Stimulated activated CD8-positive, alpha-beta memory T cell treated with anti-CD3 and anti-CD28 coated beads, Interleukin-4, amount 100 ng/mL, for 24 hours (primary cell): ENCODE data around the gene LTA.
"Not testable (repeated sequence)": the region's sequence is repeated elsewhere in the genome, so short reads cannot be mapped to it uniquely, and the experiment has no call there.

Experiments used
- DNase-seq: peaks from one replicate; pipeline ENCODE4 v3.0.0-alpha.2; 2020; ENCODE audit warnings: low read depth

The LTA gene

DNA sequence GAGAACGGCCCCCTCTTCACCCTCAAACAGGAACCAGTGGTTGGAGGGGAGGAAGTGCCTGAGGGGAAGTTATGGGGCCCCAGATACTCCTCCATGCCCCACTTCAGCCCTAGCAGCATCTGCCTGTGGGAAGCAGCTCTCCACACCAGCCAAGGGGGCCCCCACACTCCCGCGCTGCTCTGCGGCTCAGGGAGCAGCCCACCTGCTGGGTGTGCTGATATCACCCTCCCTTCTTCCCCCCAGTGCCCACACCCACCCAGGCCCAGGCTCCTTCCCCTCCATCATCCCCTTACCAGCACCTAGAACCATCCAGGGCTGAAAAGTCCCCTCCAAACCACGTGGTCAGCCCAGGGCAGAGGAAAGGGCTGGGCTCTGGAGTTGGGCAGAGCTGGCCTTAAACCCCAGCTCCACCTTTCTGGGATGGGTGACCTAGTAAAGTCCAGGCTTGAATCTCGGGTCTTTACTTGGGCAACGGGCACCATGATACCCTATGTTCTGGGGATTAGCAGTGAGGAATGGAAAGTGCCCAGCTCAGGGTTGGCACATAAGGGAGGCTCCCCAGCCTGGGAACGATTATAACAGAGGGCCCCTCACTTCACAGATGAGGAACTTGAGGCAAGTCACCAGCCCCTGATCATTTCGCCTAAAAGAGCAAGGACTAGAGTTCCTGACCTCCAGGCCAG lies 14.7 kb downstream of the LTA start:
- DNase-seq: no peak

DNA sequence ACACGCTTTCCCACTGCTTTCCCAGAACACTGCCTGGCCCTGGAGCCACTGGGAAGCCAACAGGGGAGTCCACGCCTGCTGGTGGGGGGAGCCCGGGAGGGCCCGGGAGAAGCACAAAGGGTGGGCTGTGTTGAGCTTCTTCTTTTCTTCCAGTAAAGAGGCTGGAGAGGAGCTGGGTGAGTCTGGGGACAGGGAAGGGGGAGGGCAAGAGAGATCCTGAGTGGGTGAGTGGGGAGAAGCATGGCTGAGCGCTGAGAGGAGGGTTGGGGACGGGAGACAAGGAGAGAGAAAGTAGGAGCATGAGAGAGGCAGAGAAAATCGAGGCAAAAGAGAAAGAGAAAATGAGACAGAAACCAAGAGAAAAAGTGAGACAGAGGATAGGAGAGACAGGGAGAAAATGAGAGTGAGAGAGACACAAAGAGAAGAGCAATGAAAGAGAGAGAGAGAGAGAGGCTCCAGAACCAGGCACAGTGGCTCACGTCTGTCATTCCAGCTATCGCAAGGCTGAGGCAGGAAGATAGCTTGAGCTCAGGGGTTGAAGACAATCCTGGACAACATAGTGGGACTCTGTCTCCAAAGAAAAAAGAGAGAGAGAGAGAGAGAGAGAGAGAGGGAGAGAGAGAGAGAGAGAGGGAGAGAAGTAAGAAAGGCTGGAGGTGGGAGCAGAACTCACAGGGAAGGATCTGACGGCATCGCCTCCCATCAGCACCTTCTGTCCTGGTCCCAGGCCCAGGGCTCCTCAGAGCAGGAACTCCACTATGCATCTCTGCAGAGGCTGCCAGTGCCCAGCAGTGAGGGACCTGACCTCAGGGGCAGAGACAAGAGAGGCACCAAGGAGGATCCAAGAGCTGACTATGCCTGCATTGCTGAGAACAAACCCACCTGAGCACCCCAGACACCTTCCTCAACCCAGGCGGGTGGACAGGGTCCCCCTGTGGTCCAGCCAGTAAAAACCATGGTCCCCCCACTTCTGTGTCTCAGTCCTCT lies 16.0 kb downstream of the LTA start:
- DNase-seq: no peak

DNA sequence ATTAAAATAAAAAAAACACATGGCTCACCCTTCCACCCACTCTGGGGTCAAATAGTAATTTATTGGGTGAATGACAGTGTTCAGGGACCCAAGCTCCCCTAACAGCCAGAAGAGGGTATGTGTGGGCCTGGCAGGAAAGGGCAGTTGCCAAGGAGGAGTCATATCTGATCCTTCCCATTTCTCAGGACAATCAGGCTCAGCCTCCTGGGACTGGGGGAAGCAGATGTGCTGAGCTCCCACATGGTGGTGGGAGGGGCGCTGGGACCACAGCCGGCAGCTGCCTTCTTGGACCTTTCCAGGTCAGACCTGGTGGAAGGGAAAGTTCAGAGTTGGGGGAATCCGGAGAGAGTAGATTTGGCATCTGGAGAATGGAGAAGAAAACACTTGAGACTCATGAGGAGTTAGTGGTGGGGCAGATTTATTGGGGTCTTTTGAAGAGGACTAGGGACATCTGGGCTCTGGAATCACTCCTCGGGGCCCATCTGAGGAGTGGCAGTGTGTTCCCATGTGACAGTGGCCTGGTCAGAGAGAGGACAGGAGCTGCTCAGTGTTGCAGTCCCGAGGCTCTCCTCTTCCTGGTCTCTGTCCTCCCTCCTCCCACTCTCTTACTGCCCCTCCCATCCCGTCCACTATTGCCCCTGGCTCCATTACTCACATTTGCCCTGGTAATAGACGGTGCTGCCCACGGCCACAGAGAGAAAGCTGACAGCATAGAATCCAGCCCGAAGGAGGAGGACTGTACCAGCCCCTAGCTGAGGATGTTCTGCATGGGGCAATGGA lies 17.0 kb downstream of the LTA start:
- DNase-seq: no peak

DNA sequence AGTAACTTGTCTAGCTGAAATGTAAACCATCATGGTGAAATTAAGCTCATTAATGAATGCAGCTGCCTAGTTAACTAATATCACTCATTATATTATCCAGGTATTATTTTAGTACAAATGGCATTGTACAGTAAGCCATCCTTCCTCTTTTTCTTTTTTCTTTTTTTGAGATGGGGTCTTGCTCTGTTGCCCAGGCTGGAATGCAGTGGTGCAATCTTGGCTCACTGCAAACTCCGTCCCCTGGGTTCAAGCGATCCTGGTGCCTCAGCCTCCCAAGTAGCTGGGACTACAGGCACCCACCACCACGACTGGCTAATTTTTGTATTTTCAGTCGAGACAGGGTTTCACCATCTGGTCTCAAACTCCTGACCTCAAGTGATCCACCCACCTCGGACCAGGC lies 18.6 kb downstream of the LTA start:
- not testable (repeated sequence) for DNase-seq

DNA sequence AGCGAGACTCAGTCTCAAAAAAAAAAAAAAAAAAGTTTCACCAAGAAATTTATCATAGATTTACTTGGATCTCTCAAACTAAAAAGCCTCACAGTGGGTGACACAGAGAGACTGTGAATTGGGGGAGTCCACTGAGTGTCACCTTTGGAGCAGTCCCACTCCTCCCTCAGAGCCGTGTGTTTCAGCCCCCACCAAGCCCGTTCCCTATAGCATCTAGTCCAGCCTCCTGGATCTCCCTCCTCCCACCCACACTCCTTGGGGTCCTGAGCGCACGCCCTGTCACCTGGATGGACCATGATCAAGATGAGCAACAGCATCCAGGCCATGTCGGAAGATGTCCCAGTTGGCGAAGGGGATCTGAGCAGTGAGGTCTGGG lies 20.3 kb downstream of the LTA start:
- DNase-seq: no peak

DNA sequence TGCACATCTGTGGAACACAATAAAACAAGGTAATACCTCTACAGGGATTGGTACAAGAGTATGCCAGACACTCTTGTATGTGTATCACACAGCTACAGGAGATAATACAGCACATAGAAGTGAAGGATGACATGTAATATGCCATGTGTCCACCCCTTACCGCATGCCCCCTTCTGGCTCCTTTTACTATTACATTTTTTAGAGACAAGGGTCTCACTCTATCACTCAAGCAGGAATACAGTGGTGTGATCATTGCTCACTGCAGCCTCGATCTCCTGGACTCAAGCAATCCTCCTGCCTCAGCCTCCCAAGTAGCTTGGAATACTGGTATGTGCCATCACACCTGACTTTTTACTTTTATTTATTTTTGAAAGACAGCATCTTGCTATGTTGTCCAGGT lies 24.9 kb downstream of the LTA start:
- no peak for DNase-seq

DNA sequence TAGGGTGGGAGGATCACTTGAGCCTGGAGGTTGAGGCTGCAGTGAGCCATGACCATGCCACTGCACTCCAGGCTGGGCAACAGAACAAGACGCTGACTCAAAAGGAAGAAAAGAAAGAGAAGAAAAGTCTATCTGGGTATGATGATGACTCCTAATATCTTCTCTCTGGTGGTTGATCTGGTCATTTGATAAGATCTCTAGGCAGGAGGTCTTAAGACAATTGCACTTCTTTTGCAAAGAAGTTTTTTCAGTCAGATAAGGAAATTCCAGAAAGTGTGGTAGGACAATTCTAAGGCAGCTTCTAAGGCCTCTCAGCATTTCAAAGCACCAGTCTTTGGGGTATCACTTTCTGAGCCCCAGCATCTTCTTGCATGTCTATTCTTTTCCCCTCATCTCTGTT lies 35.2 kb downstream of the LTA start:
- DNase-seq: no peak

DNA sequence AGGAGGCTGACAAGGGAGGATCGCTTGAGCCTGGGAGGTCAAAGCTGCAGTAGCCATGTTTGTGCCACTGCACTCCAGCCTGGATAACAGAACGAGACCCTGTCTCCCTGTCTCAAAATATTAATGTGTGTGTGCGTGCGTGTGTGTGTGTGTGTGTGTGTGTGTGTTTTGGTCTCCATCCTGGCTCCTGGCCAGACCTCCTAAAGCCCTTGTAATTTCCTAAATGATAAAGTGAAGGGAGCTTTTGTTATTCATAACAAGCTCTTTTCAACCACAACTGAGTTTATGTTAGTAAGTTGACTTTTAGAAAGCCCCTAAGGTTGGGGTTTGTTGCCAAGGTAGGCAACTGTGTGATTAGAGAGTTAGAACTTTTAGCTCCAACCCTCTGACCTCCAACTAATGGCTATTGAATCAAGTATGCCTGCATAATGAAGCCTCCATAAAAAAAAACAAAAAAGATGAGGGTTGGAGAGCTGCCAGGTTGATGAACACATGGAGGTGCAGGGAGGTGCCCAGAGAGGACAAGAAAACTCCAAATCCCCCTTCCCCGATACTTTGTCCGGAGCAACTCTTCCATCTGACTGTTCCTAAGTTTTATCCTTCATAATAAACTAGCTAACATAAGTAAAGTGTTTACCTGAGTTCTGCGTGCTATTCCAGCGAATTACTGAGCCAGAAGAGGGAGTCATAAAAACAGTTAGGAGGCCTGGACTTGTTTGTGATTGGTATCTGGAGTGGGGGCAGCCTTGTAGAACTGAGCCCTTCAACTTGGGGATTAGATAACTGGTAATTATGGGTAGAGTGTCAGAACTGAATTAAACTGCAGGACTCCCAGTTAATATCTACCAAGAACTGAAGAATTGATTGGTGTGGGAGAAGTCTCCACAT lies 37.7 kb downstream of the LTA start:
- DNase-seq: no peak

DNA sequence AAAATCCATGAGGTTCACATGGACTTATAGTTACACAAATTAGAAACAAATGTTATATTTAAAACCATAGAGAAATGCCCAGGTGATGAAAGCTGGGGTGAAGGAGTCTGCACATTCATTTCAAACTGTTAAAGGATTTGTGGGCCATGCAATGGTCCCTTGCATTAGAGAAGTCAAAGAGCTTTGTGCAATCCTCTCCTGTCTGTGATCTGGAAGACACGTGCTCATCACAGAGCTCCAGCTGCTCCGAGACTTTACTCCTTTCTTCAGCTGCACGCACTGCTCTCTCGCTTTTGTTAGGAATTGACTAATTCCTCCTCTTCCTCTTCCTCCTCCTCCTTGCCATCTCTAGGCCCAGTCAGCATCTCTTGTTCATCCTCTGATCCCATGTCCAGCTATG lies 38.9 kb downstream of the LTA start:
- DNase-seq: no peak

DNA sequence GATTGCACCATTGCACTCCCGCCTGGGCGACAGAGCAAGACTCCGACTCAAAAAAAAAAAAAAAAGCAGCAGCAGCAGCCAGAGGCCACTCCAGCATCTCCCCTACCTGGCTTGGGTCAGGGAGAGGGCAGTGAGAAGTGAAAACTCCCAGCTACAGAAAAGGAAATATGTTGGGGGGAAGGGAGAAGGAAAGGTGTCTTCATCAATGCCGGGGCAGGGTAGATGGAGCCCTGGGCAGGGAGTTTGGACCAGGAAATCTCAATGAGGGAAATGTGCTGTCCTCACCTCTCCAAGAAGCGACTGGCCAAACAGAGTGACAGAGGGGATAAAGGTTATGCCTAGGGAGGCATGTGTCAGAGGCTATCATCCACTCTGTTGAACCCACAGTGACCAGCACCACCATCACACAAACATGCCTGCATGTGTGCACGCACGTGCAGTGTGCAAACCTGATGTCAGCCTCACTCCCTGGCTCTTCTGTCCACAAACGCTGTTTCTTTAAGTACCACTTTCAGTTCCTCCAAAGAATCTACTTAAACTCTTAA lies 42.1 kb downstream of the LTA start:
- DNase-seq: no peak

DNA sequence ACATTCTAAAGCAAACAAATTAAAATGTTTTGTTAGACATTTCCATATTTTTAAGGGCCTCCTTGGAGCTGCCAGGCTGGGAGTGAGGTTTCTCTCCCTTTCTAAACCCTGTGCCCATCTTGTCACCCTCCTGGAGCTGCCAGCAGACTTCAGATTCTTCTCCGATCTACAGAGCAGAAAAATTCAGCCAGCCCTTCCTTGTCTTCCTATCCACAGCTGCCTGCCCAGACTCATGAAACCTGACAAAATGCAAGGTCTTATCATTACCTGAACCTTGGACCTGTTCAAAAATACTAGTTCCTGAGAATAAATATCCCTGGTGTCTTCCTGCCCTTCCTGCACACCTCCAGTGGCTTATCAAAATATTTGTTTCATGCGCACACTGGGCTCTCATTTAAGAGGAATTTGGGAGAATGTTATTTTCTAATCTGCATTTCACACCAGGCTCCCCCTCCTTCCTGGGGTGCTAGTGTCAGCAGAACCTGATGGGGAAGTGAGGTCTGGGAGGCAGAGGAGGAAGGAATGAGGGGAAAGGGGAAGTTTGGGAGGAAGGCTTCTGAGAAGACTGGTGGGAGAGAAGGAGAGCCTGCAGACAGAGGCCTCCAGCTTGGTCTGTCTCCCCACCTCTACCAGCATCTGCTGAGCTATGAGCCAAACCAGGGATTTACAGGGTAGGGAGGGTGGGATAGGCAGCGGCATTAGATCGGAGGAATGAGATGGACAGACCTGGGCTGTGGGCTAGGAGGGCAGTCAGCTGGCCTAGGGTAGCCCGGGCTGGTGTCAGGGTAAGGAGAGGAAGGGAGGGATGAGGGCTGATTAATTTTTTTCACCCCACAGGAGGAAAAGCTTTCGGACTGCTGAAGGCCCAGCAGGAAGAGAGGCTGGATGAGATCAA lies 42.8 kb downstream of the LTA start, which contains the start of gene AIF1:
Gene AIF1 (plus strand): TSS at position 551 of the 895 bp plus-strand sequence. CDS start 96 bp downstream, at position 647.
- DNase-seq: no peak

DNA sequence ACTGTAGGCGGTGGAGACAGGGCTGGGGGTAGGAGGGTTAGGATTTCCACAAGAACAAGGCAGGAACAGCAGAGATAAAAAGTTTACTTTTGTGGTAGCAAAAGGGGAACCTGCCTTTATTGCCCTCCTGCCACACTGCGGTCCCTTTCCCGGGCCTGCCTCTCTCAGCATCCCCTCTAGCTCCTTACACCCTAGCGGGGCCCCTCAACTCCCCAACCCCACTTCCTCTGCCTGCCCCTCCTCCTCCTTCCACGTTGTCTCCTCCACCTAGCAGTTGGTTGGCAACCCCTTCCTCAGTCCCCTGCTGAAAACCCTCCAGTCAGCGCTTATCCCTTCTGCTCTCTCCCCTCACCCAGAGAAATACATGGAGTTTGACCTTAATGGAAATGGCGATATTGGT lies 43.7 kb downstream of the LTA start:
- no peak for DNase-seq

DNA sequence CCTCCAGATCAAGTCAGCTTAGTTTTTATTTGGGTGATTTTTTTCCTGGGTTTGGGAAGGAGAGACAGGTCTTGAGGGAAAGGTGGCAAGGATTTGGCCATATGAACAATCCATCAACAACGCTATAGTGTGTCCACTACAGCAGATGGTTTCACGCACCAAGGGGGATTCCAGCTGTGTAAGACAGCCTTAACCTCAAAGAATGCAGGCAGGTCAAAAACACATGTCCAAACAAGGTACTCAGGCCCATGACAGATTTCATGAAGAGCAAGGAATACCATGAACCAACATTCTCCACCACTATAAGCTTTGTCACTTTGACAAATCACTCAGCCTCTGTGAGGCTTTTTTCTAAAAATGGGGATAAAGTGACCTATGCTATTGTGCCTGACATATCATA lies 44.9 kb downstream of the LTA start:
- no peak for DNase-seq

DNA sequence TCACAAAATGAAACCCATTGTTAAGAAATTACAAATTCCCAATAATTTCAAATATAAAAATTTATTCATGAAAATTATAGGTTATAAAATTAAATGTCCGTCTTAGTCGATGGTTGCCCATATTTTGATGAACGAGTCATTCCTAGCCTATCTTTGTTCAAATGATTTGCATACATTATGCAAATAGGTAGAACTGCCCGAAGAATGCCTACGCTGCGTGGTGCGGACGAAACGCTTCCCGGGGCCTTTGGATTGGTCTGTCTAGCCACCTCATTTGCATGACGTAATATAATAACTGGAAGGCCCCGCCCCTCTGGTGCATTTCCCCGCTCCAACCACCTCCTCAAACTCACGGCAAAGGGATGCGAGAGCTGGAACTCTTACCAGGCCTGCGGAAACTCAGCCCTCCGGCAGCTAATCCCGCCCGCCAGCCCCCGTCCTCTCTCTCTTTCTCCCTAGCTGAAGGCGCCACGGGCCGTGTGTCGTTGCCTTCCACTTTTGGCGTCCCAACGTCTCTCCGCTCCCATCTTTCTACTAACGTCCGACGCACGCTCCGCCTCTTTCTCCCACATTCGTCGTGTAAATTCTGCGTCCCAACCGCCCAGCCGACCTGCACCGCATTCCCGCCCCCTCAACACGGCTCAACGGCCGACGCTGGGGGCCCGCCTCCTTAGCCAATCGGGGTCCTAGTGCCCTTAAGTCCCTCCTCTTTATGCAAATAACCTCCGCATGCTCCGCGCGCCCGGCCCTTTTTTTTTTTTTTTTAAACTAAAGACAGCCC lies 47.9 kb downstream of the LTA start:
- peak; percentile 95 for DNase-seq

DNA sequence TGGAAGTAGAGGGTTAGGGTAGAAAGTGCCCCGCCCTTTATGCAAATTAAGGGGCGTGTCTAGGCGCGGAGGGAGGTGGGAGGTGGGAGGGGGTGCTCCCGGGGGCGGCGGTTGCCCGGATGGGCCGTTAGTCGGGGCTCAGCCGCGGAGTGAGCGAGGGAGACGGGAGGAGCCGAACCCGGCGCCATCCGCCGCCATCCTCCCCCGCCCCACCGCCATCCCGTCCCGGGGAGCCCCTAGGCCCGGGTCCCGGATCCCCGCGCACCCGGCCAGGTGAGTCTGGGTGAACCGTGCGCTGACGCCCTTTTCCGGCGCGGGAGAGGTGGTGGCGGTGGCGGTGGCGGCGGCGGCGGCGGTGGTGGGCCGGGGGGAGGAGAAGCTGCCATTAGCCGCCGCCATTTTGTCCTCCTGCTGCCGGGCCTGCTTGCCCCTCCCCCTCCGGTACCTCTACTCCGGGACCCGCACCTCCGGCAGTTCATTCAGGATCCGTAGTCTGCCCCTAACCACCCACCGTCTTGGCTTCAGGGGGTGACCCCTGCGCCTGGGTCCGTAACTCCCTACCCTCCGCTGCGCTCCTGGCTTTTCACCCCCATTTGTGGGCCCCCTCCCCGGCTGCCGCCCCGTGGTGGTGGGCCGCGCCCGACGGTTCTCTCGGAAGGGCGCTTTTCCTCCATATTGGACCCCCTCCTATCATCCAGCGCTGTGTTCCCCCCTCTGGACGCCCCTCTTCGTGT lies 48.7 kb downstream of the LTA start, which contains the start of gene PRRC2A:
Gene PRRC2A (plus strand): TSS at position 130 of the 734 bp plus-strand sequence. CDS start 2,075 bp downstream, outside the sequence.
- DNase-seq: peak; percentile 75

DNA sequence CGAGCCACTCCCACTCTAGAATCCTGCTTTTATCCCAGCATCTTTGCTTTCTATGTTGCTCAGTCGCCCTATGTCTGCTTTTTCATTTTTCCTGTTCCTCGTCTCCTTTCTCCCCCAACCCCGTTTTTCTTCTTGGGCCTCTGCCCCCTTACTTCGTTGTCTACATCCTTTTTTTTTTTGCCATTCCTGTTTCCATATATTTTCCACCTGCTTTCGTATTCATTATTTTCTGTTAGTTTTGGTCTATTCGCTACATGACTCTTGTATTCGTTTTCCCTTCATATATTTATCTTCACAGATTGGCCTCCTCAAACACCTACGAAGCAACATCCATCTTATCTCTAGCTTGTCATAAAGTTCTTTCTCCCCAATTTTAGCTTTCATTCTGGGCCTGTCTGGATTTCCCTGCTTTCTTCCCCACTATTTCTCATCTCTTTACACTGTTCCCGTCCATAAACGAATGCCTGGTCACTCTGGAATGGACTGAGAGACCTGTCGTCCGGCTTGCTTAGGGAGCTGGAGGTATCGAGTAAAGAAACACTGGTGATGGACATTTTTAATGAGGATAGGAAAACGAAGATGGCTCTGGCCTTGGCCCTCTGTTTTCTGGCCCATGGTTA lies 49.3 kb downstream of the LTA start:
- no peak for DNase-seq

DNA sequence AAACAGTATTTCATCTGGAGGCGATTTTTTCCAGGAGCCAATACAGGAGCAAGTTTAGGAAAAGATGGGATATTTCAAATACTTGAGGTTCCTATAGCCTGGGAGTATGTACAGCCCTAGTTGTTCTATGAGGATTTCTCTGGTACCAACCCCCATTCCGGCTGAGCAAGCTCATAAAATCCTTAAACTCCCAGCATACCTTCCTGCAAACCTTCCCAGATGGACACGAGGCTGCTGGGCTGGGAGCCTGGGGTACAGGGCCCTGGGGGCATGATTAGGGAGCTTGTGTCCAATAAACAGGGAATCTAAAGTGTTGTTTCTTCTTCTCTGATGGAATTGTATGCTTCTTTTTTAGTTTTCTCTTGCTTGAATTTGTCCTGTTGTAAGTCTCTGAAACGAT lies 49.9 kb downstream of the LTA start:
- no peak for DNase-seq

DNA sequence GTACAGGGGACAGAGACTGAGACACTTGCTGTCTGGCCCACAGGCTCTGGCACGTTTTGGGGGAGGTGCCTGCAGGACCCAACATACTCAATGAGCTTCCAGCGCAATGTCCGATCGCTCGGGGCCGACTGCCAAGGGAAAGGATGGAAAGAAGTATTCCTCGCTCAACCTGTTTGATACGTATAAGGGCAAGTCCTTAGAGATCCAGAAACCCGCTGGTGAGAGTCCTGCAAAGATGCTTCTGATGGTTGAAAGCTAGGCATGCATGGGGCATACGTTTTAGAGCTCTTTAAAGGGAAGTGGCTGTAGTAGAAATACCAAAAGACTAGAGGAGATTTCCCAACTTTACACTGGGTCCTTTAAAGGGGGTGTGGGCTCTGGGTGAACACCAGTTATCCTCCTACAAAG lies 50.6 kb downstream of the LTA start:
- no peak for DNase-seq
